Smooth muscle cell (in vitro differentiated cells): ENCODE measurements around the gene CLK3. TPM values are rescaled to one million over a fixed set of nuclear protein-coding genes. Genes with fewer than 3 reads are reported as not detected.

Experiments
- DNase-seq: peaks from one replicate; lab custom pipeline; 2025; ENCODE audit not compliant: unreplicated experiment; lab: John Stamatoyannopoulos, UW
- H2AFZ ChIP-seq: fragments of 200-600 bp; sonication (generic); 2 replicates; pipeline ENCODE4 v1.6.0; 2016; ENCODE audit warnings: antibody characterized with exemption, low read depth, mild to moderate bottlenecking
- H3F3A ChIP-seq: fragments of 200-600 bp; sonication (generic); 2 replicates; pipeline ENCODE4 v1.6.0; 2017; ENCODE audit warnings: antibody characterized with exemption, low read depth
- H3K27ac ChIP-seq: fragments of 200-600 bp; sonication (generic); 2 replicates; pipeline ENCODE4 v1.5.1; 2016; ENCODE audit warnings: low read depth, mild to moderate bottlenecking
- H3K27me3 ChIP-seq: fragments of 200-600 bp; sonication (generic); 2 replicates; pipeline ENCODE4 v1.6.1; 2016; ENCODE audit warnings: low read depth, mild to moderate bottlenecking
- H3K36me3 ChIP-seq: fragments of 200-600 bp; sonication (generic); 2 replicates; pipeline ENCODE4 v1.5.1; 2016; ENCODE audit warnings: low read depth
- H3K4me1 ChIP-seq: fragments of 200-600 bp; sonication (generic); 2 replicates; pipeline ENCODE4 v1.5.1; 2016; ENCODE audit warnings: low read depth
- H3K4me2 ChIP-seq: fragments of 200-600 bp; sonication (generic); 2 replicates; pipeline ENCODE4 v1.6.0; 2016; ENCODE audit warnings: mild to moderate bottlenecking
- H3K4me3 ChIP-seq: fragments of 200-600 bp; sonication (generic); 2 replicates; pipeline ENCODE4 v1.5.1; 2016; ENCODE audit warnings: mild to moderate bottlenecking
- H3K79me2 ChIP-seq: fragments of 200-600 bp; sonication (generic); 2 replicates; pipeline ENCODE4 v1.6.0; 2016; ENCODE audit warnings: low read depth, mild to moderate bottlenecking
- H3K9ac ChIP-seq: fragments of 200-600 bp; sonication (generic); 2 replicates; pipeline ENCODE4 v1.6.0; 2016; ENCODE audit warnings: low read depth
- H3K9me3 ChIP-seq: fragments of 200-600 bp; sonication (generic); replicated peaks from 2 replicates; pipeline ENCODE4 v1.5.1; 2016; ENCODE audit warnings: low read depth
- H4K20me1 ChIP-seq: fragments of 200-600 bp; sonication (generic); 2 replicates; pipeline ENCODE4 v1.6.0; 2016; ENCODE audit warnings: low read depth
- CTCF ChIP-seq: fragments of 200-600 bp; sonication (generic); IDR thresholded peaks from 2 replicates; pipeline ENCODE4 v1.5.1; 2017; ENCODE audit warnings: borderline replicate concordance, mild to moderate bottlenecking, antibody characterized with exemption; ENCODE audit not compliant: insufficient read depth, poor library complexity, severe bottlenecking
- WGBS: methylation state at CpG from one replicate; pipeline ENCODE4 v1.1.7; 2016; ENCODE audit warnings: low lambda C conversion rate; 5-methylcytosine and 5-hydroxymethylcytosine counted together
- polyA plus RNA-seq: library from polyadenylated mRNA; unstranded; fragments of >200 nt; fragmentation: Nextera tagmentation; extraction: Ambion mirVana; gene quantifications from 2 replicates; pipeline ENCODE4 v1.2.1, GENCODE V29; 2016
- total RNA-seq: library from RNA; depleted of rRNA; stranded (reverse); fragments of >200 nt; gene quantifications from 2 replicates; pipeline ENCODE4 v1.2.3, GENCODE V29; 2014

The CLK3 gene
- total and polyA plus RNA-seq, 2 experiments from 2014 or later, result 68.8 to 105 TPM

GRCh38 chr15:74642348-74642733 is 26.7 kb downstream of the CLK3 start:
- Histone ChIP-seq H2AFZ (no peak overlapping the region), H3K9me3 (no peaks in the 10 kb centered on the region), H3K9ac (peak overlapping the region; percentile 76), H3K4me1 (no peaks in the 10 kb centered on the region), H3K36me3 (peaks cover 5% of the 10 kb centered on the region), H3F3A (no peaks in the 10 kb centered on the region), H3K4me2 (peak overlapping the region; percentile 55), H3K79me2 (peaks cover 7% of the 10 kb centered on the region), H3K4me3 (no peak overlapping the region), H4K20me1 (peaks cover 88% of the 10 kb centered on the region), H3K27me3 (no peaks in the 10 kb centered on the region), H3K27ac (peak overlapping the region; percentile 82)
- no peak for DNase-seq
- 64% methylated on average over 4 of the region's 4 CpGs for WGBS
- TF ChIP-seq CTCF, result no peak

DNA sequence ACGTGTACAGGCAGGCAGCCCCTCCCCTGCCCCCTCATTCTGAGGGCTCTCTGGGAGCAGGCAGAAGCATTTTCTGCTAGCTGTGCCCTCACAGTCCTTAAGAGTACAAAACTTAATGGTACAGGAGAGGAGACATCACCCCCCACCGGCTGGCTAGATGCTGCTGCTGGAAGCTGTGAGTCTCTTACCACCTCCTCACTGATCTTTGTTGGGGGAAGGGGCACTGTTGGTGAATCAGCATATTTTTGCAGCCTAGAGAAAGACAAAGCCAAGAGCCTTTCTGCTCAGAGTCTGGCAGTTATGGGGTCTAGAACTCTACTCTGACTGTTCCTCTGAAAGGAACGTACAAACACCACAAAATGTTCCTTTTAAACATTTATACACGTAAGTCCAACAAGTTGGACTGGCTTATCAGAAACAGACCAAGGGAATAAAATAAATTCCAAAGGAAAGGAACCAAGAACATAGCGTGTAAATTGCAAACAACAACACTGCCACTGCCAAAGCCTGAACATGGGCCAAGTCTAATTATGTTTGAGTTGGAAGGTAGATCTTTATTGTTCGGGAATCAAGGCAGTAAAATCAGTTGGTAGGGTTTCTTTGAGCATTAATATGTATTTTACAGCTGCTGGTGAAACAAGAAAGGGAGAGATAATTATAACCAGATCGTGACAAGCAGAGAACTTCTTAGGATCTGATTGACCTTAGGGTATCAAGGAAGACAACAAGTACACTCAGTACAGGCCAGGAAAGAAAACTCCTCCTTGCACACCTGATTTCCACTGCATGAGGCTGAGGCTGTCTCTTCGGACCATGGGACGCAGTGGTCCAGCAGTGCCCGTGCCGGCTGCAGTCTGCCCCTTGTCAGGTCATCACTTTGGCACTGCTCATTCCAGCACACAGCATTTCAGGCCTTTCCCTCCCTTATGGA is 27.4 kb downstream of the CLK3 start:
- no peaks in the 10 kb centered on the region for H3K27me3 ChIP-seq
- no peaks in the 10 kb centered on the region for H3F3A ChIP-seq
- H3K4me3 ChIP-seq, result no peak overlapping the region
- no peak for TF ChIP-seq CTCF
- H4K20me1 ChIP-seq, result peaks cover 89% of the 10 kb centered on the region
- H3K9ac ChIP-seq, result peak overlapping the region; percentile 76
- H3K4me1 ChIP-seq, result no peaks in the 10 kb centered on the region
- no peak overlapping the region for H2AFZ ChIP-seq
- peaks cover 7% of the 10 kb centered on the region for H3K79me2 ChIP-seq
- H3K9me3 ChIP-seq, result no peaks in the 10 kb centered on the region
- H3K27ac ChIP-seq, result peak overlapping the region; percentile 82
- 62% methylated on average over 11 of the region's 11 CpGs for WGBS
- peak overlapping the region; percentile 55 for H3K4me2 ChIP-seq
- H3K36me3 ChIP-seq, result peaks cover 5% of the 10 kb centered on the region
- no peak for DNase-seq

GRCh38 chr15:74643665-74644204 is 28.1 kb downstream of the CLK3 start:
- Histone ChIP-seq H3K36me3 (peaks cover 5% of the 10 kb centered on the region), H3K27ac (peak overlapping the region; percentile 82), H3K9ac (no peak overlapping the region), H3F3A (peaks cover 4% of the 10 kb centered on the region), H3K4me3 (no peak overlapping the region), H4K20me1 (peaks cover 94% of the 10 kb centered on the region), H3K4me1 (no peaks in the 10 kb centered on the region), H3K27me3 (no peaks in the 10 kb centered on the region), H2AFZ (no peak overlapping the region), H3K4me2 (no peak overlapping the region), H3K9me3 (no peaks in the 10 kb centered on the region), H3K79me2 (peaks cover 7% of the 10 kb centered on the region)
- DNase-seq, result no peak
- WGBS, result 91% methylated on average over 2 of the region's 2 CpGs
- no peak for TF ChIP-seq CTCF

GRCh38 chr15:74646480-74646879 is 30.8 kb downstream of the CLK3 start:
- no peak overlapping the region for H3K27ac ChIP-seq
- no peaks in the 10 kb centered on the region for H3K27me3 ChIP-seq
- H3K4me2 ChIP-seq, result no peak overlapping the region
- H3K9ac ChIP-seq, result no peak overlapping the region
- H3F3A ChIP-seq, result peaks cover 9% of the 10 kb centered on the region
- no peaks in the 10 kb centered on the region for H3K4me1 ChIP-seq
- H2AFZ ChIP-seq, result no peak overlapping the region
- peaks cover 24% of the 10 kb centered on the region for H3K79me2 ChIP-seq
- no peak for TF ChIP-seq CTCF
- H3K9me3 ChIP-seq, result no peaks in the 10 kb centered on the region
- H3K4me3 ChIP-seq, result no peak overlapping the region
- DNase-seq, result no peak
- peaks cover 97% of the 10 kb centered on the region for H4K20me1 ChIP-seq
- peaks cover 5% of the 10 kb centered on the region for H3K36me3 ChIP-seq
